Measurements from ENCODE around the gene TMEM80. TPM values are rescaled to one million over a fixed set of nuclear protein-coding genes. Genes with fewer than 3 reads are reported as not detected.

TMEM80 gene
- total and polyA plus RNA-seq, 9 of the 15 experiments (the other 6 are each of a cell fraction or from before 2014, with no cell fraction given) = 5.1 to 30.1 (median 12.4) TPM

DNA sequence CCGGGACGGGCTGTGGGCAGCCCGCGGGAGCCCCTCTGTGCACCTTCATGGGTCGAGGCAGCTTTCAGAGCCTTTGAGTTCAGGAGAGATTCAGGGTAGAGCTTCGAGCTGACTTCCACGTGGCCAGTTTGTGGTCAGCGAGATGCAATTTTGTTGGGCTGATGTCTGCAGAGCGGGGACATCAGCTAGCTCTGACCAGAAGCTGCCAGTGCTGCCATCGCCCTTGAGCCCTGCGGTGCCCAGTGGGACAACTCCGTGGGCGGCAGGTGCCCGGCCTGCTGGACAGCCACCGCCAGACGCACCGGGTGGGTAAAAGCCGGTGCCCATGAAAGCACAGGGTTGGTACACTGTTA lies 52.4 kb downstream of the TMEM80 start (continued):
- TF ChIP-seq ZNF830 (CRISPR knock-in tag; IDR thresholded peaks at IDR 0.05) (no peak), ZC3H4 (CRISPR knock-in tag; IDR thresholded peaks at IDR 0.05; ENCODE audit: borderline replicate concordance) (no peak), C11orf30 (IDR thresholded peaks at IDR 0.05; ENCODE audit: low read depth) (no peak), ZNF583 (CRISPR knock-in tag; IDR thresholded peaks at IDR 0.05) (0 out of 2 replicates have a peak, but pooled peaks have one; percentile 7), NFE2 (IDR thresholded peaks at IDR 0.05; ENCODE audit: low read depth) (no peak), PTBP1 (IDR thresholded peaks at IDR 0.05; ENCODE audit: low read depth, low read length) (no peak), ZNF644 (tag; IDR thresholded peaks at IDR 0.05; ENCODE audit: low read depth) (no peak), NR1H2 (CRISPR knock-in tag; IDR thresholded peaks at IDR 0.05) (no peak), L3MBTL2 (IDR thresholded peaks at IDR 0.05) (peak; percentile 93), ZBTB8A (IDR thresholded peaks at IDR 0.05; ENCODE audit: partially characterized antibody) (no peak), TOE1 (IDR thresholded peaks at IDR 0.05; ENCODE audit: borderline replicate concordance) (no peak; the same call in 1 of the 2 replicates), TOE1 (CRISPR knock-in tag; IDR thresholded peaks at IDR 0.05; ENCODE audit: borderline replicate concordance, low read depth) (no peak), TRIM24 (IDR thresholded peaks at IDR 0.05) (no peak), SMARCB1 (IDR thresholded peaks at IDR 0.05; ENCODE audit: insufficient read length, low read depth) (no peak), ZFPM2 (CRISPR knock-in tag; IDR thresholded peaks at IDR 0.05) (0 out of 2 replicates have a peak, but pooled peaks have one; percentile 64), CBFA2T3 (IDR thresholded peaks at IDR 0.05) (no peak), BDP1 (IDR thresholded peaks at IDR 0.05; ENCODE audit: insufficient read depth, insufficient read length) (no peak), CBFB (CRISPR knock-in tag; IDR thresholded peaks at IDR 0.05) (no peak; the same call in 1 of the 2 replicates), ZNF586 (CRISPR knock-in tag; conservative IDR thresholded peaks at IDR 0.05) (no peak), WHSC1 (IDR thresholded peaks at IDR 0.05; ENCODE audit: low read length) (no peak), GABPA (tag; conservative IDR thresholded peaks at IDR 0.05; ENCODE audit: low read depth) (no peak; the same call in 1 of the 2 replicates), THRAP3 (IDR thresholded peaks at IDR 0.05; ENCODE audit: borderline replicate concordance) (no peak), BRCA1 (IDR thresholded peaks at IDR 0.05) (no peak), BRCA1 (CRISPR knock-in tag; IDR thresholded peaks at IDR 0.05) (no peak), SMARCC2 (IDR thresholded peaks at IDR 0.05; ENCODE audit: low read depth) (no peak), KLF1 (tag; IDR thresholded peaks at IDR 0.05) (no peak; the same call in 1 of the 2 replicates), PPARD (CRISPR knock-in tag; IDR thresholded peaks at IDR 0.05) (no peak)
- TF ChIP-seq, protein P1, sequence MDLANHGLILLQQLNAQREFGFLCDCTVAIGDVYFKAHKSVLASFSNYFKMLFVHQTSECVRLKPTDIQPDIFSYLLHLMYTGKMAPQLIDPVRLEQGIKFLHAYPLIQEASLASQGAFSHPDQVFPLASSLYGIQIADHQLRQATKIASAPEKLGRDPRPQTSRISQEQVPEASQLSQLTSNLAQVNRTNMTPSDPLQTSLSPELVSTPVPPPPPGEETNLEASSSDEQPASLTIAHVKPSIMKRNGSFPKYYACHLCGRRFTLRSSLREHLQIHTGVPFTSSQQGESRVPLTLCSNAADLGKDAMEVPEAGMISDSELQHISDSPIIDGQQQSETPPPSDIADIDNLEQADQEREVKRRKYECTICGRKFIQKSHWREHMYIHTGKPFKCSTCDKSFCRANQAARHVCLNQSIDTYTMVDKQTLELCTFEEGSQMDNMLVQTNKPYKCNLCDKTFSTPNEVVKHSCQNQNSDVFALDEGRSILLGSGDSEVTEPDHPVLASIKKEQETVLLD (IDR thresholded peaks at IDR 0.05) = no peak; the same call in 1 of the 2 replicates
- TF ChIP-seq, protein P2, sequence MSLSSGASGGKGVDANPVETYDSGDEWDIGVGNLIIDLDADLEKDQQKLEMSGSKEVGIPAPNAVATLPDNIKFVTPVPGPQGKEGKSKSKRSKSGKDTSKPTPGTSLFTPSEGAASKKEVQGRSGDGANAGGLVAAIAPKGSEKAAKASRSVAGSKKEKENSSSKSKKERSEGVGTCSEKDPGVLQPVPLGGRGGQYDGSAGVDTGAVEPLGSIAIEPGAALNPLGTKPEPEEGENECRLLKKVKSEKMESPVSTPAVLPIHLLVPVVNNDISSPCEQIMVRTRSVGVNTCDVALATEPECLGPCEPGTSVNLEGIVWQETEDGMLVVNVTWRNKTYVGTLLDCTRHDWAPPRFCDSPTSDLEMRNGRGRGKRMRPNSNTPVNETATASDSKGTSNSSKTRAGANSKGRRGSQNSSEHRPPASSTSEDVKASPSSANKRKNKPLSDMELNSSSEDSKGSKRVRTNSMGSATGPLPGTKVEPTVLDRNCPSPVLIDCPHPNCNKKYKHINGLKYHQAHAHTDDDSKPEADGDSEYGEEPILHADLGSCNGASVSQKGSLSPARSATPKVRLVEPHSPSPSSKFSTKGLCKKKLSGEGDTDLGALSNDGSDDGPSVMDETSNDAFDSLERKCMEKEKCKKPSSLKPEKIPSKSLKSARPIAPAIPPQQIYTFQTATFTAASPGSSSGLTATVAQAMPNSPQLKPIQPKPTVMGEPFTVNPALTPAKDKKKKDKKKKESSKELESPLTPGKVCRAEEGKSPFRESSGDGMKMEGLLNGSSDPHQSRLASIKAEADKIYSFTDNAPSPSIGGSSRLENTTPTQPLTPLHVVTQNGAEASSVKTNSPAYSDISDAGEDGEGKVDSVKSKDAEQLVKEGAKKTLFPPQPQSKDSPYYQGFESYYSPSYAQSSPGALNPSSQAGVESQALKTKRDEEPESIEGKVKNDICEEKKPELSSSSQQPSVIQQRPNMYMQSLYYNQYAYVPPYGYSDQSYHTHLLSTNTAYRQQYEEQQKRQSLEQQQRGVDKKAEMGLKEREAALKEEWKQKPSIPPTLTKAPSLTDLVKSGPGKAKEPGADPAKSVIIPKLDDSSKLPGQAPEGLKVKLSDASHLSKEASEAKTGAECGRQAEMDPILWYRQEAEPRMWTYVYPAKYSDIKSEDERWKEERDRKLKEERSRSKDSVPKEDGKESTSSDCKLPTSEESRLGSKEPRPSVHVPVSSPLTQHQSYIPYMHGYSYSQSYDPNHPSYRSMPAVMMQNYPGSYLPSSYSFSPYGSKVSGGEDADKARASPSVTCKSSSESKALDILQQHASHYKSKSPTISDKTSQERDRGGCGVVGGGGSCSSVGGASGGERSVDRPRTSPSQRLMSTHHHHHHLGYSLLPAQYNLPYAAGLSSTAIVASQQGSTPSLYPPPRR (CRISPR knock-in tag; IDR thresholded peaks at IDR 0.05; ENCODE audit: borderline replicate concordance) = no peak
